ENCODE measurements around the gene SASH1. TPM values are rescaled to one million over a fixed set of nuclear protein-coding genes. Genes with fewer than 3 reads are reported as not detected.

The SASH1 gene
- total RNA-seq, 4 donors from 2014 or later: 55.3 to 118 (median 79.6) TPM

GRCh38 chr6:148524471-148524882, 181.8 kb downstream of the SASH1 start:
- DNase-seq: no peak
- WGBS, 2 donors: 43 to 47% methylated on average over 7 of the region's 7 CpGs
- H3K36me3 ChIP-seq: peaks cover 12 to 98% (median 25%) of the 10 kb centered on the region in 3 donors
- H3K27me3 ChIP-seq: peaks cover 0 to 3% (median 0%) of the 10 kb centered on the region in 4 donors
- TF ChIP-seq POLR2A (IDR thresholded peaks at IDR 0.05): no peak
- TF ChIP-seq CTCF (IDR thresholded peaks at IDR 0.05): no peak
- H3K9me3 ChIP-seq: no peaks in the 10 kb centered on the region
- peak overlapping the region; percentile 42 to 74 (median 62) for H3K27ac ChIP-seq
- peaks cover 0 to 34% (median 11%) of the 10 kb centered on the region in 3 donors for H3K4me1 ChIP-seq
- H3K4me3 ChIP-seq: peak overlapping the region in 1 of 4 donors; percentile 12
- intact Hi-C loops (cut with DNase I): no loop called here

GRCh38 chr6:148524976-148525375, 182.3 kb downstream of the SASH1 start:
- no peak for TF ChIP-seq POLR2A (IDR thresholded peaks at IDR 0.05)
- no peak for TF ChIP-seq CTCF (IDR thresholded peaks at IDR 0.05)
- intact Hi-C loops (cut with DNase I): no loop called here
- WGBS, 2 donors: 44 to 56% methylated on average over 8 of the region's 8 CpGs
- DNase-seq: no peak
- Histone ChIP-seq H3K27ac (peak overlapping the region; percentile 42 to 74 (median 62)), H3K4me3 (peak overlapping the region in 1 of 4 donors; percentile 12), H3K9me3 (no peaks in the 10 kb centered on the region), H3K36me3 (peaks cover 7 to 98% (median 20%) of the 10 kb centered on the region in 3 donors), H3K27me3 (peaks cover 0 to 3% (median 0%) of the 10 kb centered on the region in 4 donors), H3K4me1 (peaks cover 0 to 34% (median 11%) of the 10 kb centered on the region in 3 donors)

- Histone ChIP-seq H3K9me3 (no peaks in the 10 kb centered on the region), H3K27ac (peak overlapping the region in 3 of 4 donors; percentile 58 to 74 (median 67)), H3K27me3 (peaks cover 0 to 3% (median 0%) of the 10 kb centered on the region in 4 donors), H3K4me1 (peaks cover 0 to 34% (median 11%) of the 10 kb centered on the region in 3 donors), H3K4me3 (no peak overlapping the region), H3K36me3 (peaks cover 7 to 98% (median 17%) of the 10 kb centered on the region in 3 donors)
- no peak for DNase-seq
- intact Hi-C loops (cut with DNase I): no loop called here
- TF ChIP-seq CTCF (IDR thresholded peaks at IDR 0.05) (no peak), POLR2A (IDR thresholded peaks at IDR 0.05) (no peak)
- 63 to 68% methylated on average over 4 of the region's 4 CpGs for WGBS, 2 donors
Measured at GRCh38 chr6:148525453-148525852, 182.8 kb downstream of the SASH1 start.

- no peak for DNase-seq
- WGBS, 2 donors: 89 to 91% methylated on average over 3 to 7 of the region's 7 CpGs
- H3K27me3 ChIP-seq: peaks cover 0 to 3% (median 0%) of the 10 kb centered on the region in 4 donors
- no peak overlapping the region for H3K27ac ChIP-seq
- no peaks in the 10 kb centered on the region for H3K9me3 ChIP-seq
- H3K4me1 ChIP-seq: peaks cover 0 to 34% (median 9%) of the 10 kb centered on the region in 3 donors
- TF ChIP-seq CTCF (IDR thresholded peaks at IDR 0.05): no peak
- no peak for TF ChIP-seq POLR2A (IDR thresholded peaks at IDR 0.05)
- peaks cover 7 to 98% (median 17%) of the 10 kb centered on the region in 3 donors for H3K36me3 ChIP-seq
- intact Hi-C loops (cut with DNase I): no loop called here
- H3K4me3 ChIP-seq: no peak overlapping the region
Measured at GRCh38 chr6:148526145-148526544, 183.5 kb downstream of the SASH1 start.

- H3K4me1 ChIP-seq: peaks cover 0 to 26% (median 6%) of the 10 kb centered on the region in 3 donors
- 70 to 85% methylated on average over 4 to 5 of the region's 5 CpGs for WGBS, 2 donors
- TF ChIP-seq POLR2A (IDR thresholded peaks at IDR 0.05): no peak
- no peak for TF ChIP-seq CTCF (IDR thresholded peaks at IDR 0.05)
- no peaks in the 10 kb centered on the region for H3K9me3 ChIP-seq
- intact Hi-C loops (cut with DNase I): no loop called here
- no peak overlapping the region for H3K4me3 ChIP-seq
- peaks cover 0 to 3% (median 0%) of the 10 kb centered on the region in 4 donors for H3K27me3 ChIP-seq
- no peak overlapping the region for H3K27ac ChIP-seq
- DNase-seq: no peak
- H3K36me3 ChIP-seq: peaks cover 12 to 98% (median 33%) of the 10 kb centered on the region in 3 donors
Measured at GRCh38 chr6:148528292-148528691, 185.7 kb downstream of the SASH1 start.

Measured in esophagus squamous epithelium (tissue), 5 donors.